BE2C (cell line): ENCODE data around the gene HMGN3.
"Not testable (repeated sequence)": the region's sequence is repeated elsewhere in the genome, so short reads cannot be mapped to it uniquely, and the experiment has no call there.

ENCODE experiments used
- DNase-seq: peaks from one replicate; pipeline ENCODE4 v3.0.0-alpha.2; 2020
- H3K27me3 ChIP-seq: fragments of 250-450 bp; sonication (Bioruptor Pico); 2 replicates; pipeline ENCODE4 v1.5.1; 2020; ENCODE audit warnings: mild to moderate bottlenecking
- H3K36me3 ChIP-seq: fragments of 250-450 bp; sonication (Bioruptor Pico); 2 replicates; pipeline ENCODE4 v1.5.1; 2020; ENCODE audit warnings: mild to moderate bottlenecking
- H3K4me1 ChIP-seq: fragments of 250-450 bp; sonication (Bioruptor Pico); 2 replicates; pipeline ENCODE4 v1.5.1; 2020
- H3K4me3 ChIP-seq: 2 replicates; pipeline ENCODE4 v1.5.1; 2011; ENCODE audit warnings: low read depth, low read length
- H3K9me3 ChIP-seq: fragments of 250-450 bp; sonication (Bioruptor Pico); 2 replicates; pipeline ENCODE4 v1.5.1; 2020
- TF ChIP-seq, protein P1 (sequence below): IDR thresholded peaks from 2 replicates; pipeline ENCODE4 v1.5.1; 2012; ENCODE audit warnings: mild to moderate bottlenecking, low read depth, low read length

The HMGN3 gene

DNA sequence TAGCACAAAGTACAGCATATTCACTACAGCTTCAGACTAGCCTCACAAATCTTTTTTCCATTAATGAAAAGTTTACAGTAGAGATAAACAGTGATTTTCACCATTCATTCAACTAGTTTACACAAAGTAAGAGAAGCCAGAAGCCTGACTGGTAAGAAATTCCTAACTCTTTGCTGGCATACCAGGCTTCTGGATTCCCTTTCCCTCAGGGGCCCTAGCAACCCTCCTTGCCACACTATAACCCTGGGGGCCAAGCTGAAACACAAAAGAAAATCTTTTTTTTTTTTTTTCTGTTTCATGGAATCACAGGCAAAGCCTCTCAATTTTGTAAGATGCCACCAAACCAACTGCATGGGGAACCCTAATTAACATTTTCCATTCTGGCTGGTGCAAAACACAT lies 28.9 kb upstream of the HMGN3 start:
- Histone ChIP-seq H3K4me3 (no peak overlapping the region), H3K36me3 (no peaks in the 10 kb centered on the region), H3K4me1 (no peaks in the 10 kb centered on the region; the same call in 1 of the 2 replicates), H3K27me3 (no peaks in the 10 kb centered on the region), H3K9me3 (no peaks in the 10 kb centered on the region)
- TF ChIP-seq, protein P1, sequence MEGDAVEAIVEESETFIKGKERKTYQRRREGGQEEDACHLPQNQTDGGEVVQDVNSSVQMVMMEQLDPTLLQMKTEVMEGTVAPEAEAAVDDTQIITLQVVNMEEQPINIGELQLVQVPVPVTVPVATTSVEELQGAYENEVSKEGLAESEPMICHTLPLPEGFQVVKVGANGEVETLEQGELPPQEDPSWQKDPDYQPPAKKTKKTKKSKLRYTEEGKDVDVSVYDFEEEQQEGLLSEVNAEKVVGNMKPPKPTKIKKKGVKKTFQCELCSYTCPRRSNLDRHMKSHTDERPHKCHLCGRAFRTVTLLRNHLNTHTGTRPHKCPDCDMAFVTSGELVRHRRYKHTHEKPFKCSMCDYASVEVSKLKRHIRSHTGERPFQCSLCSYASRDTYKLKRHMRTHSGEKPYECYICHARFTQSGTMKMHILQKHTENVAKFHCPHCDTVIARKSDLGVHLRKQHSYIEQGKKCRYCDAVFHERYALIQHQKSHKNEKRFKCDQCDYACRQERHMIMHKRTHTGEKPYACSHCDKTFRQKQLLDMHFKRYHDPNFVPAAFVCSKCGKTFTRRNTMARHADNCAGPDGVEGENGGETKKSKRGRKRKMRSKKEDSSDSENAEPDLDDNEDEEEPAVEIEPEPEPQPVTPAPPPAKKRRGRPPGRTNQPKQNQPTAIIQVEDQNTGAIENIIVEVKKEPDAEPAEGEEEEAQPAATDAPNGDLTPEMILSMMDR = no peak
- DNase-seq = no peak

DNA sequence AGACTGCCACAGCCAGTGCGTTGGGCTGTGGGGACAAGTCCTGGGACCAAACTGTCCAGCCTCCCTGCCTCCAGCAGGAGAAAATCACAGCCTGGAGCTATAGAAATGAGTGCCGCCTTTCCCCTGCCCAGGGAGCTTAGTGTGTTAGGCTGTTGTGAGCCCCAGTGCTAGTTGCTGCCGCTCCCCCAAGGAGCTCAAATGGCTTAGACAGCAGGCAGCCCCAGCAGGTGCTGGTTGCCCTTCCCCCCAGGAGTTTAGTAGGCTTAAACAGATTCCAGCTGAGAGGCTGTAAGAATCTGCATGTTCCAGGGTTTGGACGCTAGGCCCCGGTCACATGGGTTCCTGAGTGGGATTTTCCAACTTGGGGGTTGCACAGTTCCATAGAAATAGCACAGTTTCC lies 27.2 kb upstream of the HMGN3 start:
- Histone ChIP-seq H3K9me3 (no peaks in the 10 kb centered on the region), H3K36me3 (no peaks in the 10 kb centered on the region), H3K4me1 (peaks cover 6% of the 10 kb centered on the region), H3K27me3 (no peaks in the 10 kb centered on the region), H3K4me3 (no peak overlapping the region)
- TF ChIP-seq, protein P1 = no peak
- no peak for DNase-seq

DNA sequence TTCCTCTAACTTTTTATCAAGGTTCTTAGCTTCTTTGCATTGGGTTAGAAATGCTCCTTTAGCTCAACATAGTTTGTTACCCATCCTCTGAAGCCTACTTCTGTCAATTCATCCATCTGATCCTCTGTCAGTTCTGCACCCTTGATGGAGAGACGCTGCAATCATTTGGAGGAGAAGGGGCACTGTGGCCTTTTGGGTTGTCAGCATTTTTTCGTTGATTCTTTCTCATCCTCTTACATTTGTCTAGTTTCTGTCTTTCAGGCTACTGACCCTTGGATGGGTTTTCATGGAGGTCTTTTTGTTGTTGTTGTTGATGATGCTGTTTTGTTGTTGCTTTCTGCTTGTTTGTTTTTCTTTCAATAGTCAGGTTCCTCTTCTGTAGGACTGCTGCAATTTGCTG lies 26.3 kb upstream of the HMGN3 start:
- no peaks in the 10 kb centered on the region for H3K9me3 ChIP-seq
- TF ChIP-seq, protein P1 = no peak
- peaks cover 6% of the 10 kb centered on the region for H3K4me1 ChIP-seq
- no peaks in the 10 kb centered on the region for H3K27me3 ChIP-seq
- no peaks in the 10 kb centered on the region for H3K36me3 ChIP-seq
- H3K4me3 ChIP-seq = no peak overlapping the region
- no peak for DNase-seq

DNA sequence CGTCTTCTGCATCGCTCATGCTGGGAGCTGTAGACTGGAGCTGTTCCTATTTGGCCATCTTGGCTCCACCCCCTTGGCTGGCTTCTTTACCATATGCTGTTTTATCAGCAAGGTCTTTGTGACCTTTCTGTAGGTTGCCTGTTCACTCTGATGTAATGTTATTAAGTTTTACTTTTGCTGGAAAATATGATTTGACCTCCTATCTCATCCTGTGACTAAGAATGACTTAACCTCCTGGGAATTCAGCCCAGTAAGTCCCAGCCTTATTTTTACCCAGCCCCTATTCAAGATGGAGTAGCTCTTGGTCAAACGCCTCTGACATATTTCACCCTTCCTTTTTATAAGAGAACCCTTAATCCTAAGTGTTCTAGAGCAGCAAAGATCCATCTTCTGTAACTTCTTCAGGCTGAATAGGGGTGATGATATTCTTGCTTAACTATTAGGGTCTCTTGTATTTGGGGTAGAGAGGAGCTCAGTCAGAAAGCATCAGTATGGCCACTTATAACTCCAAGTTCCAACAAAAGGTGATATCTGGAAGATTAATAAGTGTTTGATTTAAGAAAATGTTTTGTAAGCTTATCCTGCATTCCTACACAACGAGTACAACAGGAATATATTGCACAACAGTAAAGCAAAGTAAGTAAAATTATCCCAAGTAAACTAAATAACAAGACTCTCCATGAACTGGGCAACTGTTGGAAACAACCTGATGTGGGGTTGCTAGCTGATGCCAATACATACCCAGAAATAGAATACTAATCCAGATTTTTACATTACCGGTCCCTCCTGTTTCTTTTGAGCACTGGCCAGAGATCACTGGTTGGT lies 23.1 kb upstream of the HMGN3 start:
- Histone ChIP-seq H3K36me3 (no peaks in the 10 kb centered on the region), H3K9me3 (no peaks in the 10 kb centered on the region), H3K27me3 (no peaks in the 10 kb centered on the region), H3K4me1 (peaks cover 6% of the 10 kb centered on the region), H3K4me3 (no peak overlapping the region)
- peak; percentile 73 for DNase-seq
- TF ChIP-seq, protein P1 = no peak

DNA sequence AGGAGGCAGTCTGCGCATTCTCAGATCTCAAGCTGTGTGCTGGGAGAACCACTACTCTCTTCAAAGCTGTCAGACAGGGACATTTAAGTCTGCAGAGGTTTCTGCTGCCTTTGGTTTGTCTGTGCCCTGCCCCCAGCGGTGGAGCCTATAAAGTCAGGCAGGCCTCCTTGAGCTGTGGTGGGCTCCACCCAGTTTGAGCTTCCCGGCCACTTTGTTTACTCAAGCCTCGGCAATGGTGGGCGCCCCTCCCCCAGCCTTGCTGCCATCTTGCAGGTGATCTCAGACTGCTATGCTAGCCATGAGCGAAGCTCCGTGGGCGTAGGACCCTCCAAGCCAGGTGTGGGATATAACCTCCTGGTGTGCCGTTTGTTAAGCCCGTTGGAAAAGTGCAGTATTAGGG lies 22.3 kb upstream of the HMGN3 start:
- not testable (repeated sequence) for H3K4me3 ChIP-seq, DNase-seq, H3K36me3 ChIP-seq, H3K27me3 ChIP-seq, H3K9me3 ChIP-seq, H3K4me1 ChIP-seq

DNA sequence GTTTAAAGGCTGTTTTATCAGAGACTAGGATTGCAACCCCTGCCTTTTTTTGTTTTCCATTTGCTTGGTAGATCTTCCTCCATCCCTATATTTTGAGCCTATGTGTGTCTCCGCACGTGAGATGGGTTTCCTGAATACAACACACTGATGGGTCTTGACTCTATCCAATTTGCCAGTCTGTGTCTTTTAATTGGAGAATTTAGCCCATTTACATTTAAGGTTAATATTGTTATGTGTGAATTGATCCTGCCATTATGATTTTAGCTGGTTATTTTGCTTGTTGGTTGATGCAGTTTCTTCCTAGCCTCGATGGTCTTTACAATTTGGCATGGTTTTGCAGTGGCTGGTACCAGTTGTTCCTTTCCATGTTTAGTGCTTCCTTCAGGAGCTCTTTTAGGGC lies 20.6 kb upstream of the HMGN3 start:
- not testable (repeated sequence) for H3K36me3 ChIP-seq, H3K27me3 ChIP-seq, DNase-seq, H3K4me3 ChIP-seq, H3K4me1 ChIP-seq, H3K9me3 ChIP-seq

DNA sequence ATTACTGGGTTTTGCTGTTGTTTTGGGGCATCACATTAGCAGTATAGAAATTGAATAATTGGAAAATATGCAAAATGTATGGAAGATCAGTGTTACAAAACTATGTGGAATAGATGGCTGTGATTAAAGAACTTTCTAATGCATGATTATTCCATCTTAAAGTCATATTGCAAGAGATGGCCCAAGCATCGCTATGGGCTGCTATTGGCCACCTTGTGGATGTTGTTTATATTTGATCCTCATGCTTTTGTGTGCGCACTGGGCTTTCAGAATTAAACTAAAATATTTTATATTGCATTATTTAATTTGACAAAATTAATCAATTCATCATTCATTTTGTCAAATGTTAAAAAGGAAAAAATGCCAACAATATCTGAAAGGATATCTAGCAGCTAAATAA lies 16.1 kb upstream of the HMGN3 start:
- Histone ChIP-seq H3K27me3 (no peaks in the 10 kb centered on the region), H3K36me3 (no peaks in the 10 kb centered on the region), H3K4me1 (no peaks in the 10 kb centered on the region), H3K4me3 (no peak overlapping the region), H3K9me3 (no peaks in the 10 kb centered on the region)
- TF ChIP-seq, protein P1 = peak; percentile 12; the same call in 1 of the 2 replicates
- no peak for DNase-seq
